Choroid plexus epithelial cell (primary cell): ENCODE data around the gene SLC25A19.

ENCODE experiments used
- DNase-seq: peaks from one replicate; pipeline ENCODE4 v3.0.0-alpha.2; 2010; ENCODE audit warnings: low read depth
- H3K4me3 ChIP-seq: 2 replicates; pipeline ENCODE4 v1.5.1; 2011; ENCODE audit warnings: low read depth, mild to moderate bottlenecking, control low read depth, low read length, moderate library complexity
- TF ChIP-seq, protein P1 (sequence below): conservative IDR thresholded peaks from 2 replicates; pipeline ENCODE4 v1.5.1; 2011; ENCODE audit warnings: low read depth, mild to moderate bottlenecking, control low read depth, inconsistent platforms, low read length, moderate library complexity

SLC25A19 gene

DNA sequence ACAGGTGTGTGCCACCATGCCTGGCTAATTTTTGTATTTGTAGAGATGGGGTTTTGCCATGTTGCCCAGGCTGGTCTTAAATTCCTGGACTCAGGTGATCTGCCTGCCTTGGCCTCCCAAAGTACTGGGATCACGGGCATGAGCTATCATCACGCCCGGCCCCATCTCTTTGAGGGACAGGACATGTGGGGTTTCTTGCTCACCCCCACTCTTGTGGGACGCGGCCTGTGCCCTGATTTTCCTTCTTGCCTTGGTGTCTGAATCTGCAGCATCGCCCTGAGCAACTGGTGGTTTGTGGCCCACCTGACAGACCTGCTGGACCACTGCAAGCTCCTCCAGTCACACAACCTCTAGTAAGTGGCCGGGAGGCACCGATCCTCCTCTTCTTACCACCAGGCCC lies 58.2 kb downstream of the SLC25A19 start:
- DNase-seq: no peak
- no peak overlapping the region for H3K4me3 ChIP-seq
- TF ChIP-seq, protein P1, sequence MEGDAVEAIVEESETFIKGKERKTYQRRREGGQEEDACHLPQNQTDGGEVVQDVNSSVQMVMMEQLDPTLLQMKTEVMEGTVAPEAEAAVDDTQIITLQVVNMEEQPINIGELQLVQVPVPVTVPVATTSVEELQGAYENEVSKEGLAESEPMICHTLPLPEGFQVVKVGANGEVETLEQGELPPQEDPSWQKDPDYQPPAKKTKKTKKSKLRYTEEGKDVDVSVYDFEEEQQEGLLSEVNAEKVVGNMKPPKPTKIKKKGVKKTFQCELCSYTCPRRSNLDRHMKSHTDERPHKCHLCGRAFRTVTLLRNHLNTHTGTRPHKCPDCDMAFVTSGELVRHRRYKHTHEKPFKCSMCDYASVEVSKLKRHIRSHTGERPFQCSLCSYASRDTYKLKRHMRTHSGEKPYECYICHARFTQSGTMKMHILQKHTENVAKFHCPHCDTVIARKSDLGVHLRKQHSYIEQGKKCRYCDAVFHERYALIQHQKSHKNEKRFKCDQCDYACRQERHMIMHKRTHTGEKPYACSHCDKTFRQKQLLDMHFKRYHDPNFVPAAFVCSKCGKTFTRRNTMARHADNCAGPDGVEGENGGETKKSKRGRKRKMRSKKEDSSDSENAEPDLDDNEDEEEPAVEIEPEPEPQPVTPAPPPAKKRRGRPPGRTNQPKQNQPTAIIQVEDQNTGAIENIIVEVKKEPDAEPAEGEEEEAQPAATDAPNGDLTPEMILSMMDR: no peak

DNA sequence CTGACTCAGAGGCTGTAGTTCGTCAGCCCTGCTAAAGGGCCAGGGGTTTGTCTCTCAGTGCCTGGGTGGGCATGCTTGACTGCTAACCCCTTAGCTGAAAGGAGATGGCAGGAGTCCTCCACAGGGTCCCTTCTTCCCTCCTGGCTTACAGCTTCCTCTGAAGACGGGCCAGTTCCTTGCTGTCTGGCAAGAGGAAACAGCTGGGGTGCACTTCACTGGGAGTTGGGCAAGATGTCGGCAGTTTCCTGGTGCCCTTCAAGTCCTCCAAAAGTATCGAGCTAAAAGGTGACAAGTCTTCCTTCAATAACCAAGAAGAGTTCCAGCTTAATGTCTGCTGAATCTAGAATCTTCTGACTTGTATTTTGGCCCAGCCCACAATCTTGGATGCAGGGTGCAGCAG lies 60.4 kb downstream of the SLC25A19 start:
- no peak for DNase-seq
- no peak overlapping the region for H3K4me3 ChIP-seq
- TF ChIP-seq, protein P1: no peak

DNA sequence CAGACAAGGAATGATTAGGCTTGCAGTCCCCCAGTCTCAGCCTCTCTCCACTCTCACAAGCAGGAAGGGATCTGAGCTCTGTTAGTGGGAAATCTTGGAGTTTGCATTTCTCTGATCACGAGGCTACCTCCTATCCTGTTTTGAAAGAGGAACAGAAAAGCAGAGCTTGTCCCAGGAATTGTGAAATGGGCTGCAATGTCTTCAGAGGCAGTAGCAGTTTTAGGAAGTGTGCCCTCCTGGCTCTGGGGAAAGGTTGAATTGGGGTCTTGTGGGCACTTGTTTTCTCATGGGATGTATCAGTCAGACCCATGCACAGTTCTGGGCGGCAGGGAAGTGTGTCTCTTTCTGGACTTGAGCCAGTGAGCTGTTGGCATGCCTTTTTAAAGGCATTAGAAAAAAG lies 60.9 kb downstream of the SLC25A19 start:
- DNase-seq: no peak
- TF ChIP-seq, protein P1: no peak
- H3K4me3 ChIP-seq: no peak overlapping the region

DNA sequence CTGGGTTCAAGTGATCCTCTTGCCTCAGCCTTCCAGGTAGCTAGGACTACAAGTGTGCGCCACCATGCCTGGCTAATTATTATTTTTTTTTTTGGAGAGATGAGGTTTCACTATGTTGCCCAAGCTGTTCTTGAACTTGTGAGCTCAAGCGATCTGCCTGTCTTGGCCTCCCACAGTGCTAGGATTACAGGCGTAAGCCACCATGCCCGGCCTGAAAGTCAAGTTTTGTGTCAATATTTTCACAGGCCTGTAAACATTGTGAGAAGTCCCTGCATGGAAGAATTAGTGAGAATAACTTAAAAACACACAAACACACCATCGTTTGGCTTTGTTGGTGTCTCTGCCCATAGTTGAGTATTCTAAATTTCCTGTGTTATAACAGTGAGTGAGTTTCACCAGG lies 61.5 kb downstream of the SLC25A19 start:
- no peak overlapping the region for H3K4me3 ChIP-seq
- TF ChIP-seq, protein P1: no peak
- DNase-seq: no peak

DNA sequence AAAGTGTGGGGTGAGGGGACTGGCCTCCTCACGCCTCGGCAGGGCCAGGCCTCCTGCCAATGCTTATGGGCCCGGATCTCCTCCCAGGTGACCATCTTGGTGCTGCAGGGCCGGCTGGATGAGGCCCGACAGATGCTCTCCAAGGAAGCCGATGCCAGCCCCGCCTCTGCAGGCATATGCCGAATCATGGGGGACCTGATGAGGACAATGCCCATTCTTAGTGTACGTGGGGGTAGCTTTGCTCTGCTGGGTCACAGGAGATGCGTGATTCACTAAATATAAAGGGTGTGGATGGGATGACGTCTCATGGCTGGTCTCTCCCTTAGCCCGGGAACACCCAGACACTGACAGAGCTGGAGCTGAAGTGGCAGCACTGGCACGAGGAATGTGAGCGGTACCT lies 64.2 kb downstream of the SLC25A19 start:
- no peak for DNase-seq
- TF ChIP-seq, protein P1: no peak
- H3K4me3 ChIP-seq: no peak overlapping the region
